IPS-11a (cell line): ENCODE measurements around the gene CFAP410.
A peak's percentile ranks its signal among the peaks of the same experiment; 100 is the strongest.

Source experiments
- H3K4me3 ChIP-seq: one replicate; pipeline ENCODE4 v1.5.1; 2013; ENCODE audit warnings: low read depth, low read length, control low read depth

Gene CFAP410

GRCh38 chr21:44338971-44339910, at the start of gene CFAP410:
Gene CFAP410 (minus strand): TSS chr21:44339390. CDS start chr21:44339194, 196 bp downstream.
- peak within 1 kb of the TSS; percentile 85 for H3K4me3 ChIP-seq

- no peak overlapping the region for H3K4me3 ChIP-seq
Observed at GRCh38 chr21:44384968-44385367, 45.8 kb upstream of the CFAP410 start.

GRCh38 chr21:44383216-44383615, 44.0 kb upstream of the CFAP410 start:
- H3K4me3 ChIP-seq: no peak overlapping the region

GRCh38 chr21:44382536-44382935, 43.3 kb upstream of the CFAP410 start:
- H3K4me3 ChIP-seq: no peak overlapping the region

GRCh38 chr21:44381874-44382273, 42.7 kb upstream of the CFAP410 start:
- H3K4me3 ChIP-seq: no peak overlapping the region

- no peak overlapping the region for H3K4me3 ChIP-seq
Observed at GRCh38 chr21:44380876-44381275, 41.7 kb upstream of the CFAP410 start.

GRCh38 chr21:44379991-44380865, 41.0 kb upstream of the CFAP410 start:
- H3K4me3 ChIP-seq: no peak overlapping the region

GRCh38 chr21:44379515-44379848, 40.3 kb upstream of the CFAP410 start:
- H3K4me3 ChIP-seq: no peak overlapping the region

- no peak overlapping the region for H3K4me3 ChIP-seq
Observed at GRCh38 chr21:44378646-44379514, 39.7 kb upstream of the CFAP410 start.

GRCh38 chr21:44377922-44378645, 38.9 kb upstream of the CFAP410 start:
- H3K4me3 ChIP-seq: no peak overlapping the region

GRCh38 chr21:44377201-44377921, 38.2 kb upstream of the CFAP410 start:
- no peak overlapping the region for H3K4me3 ChIP-seq

GRCh38 chr21:44376606-44377005, 37.4 kb upstream of the CFAP410 start:
- H3K4me3 ChIP-seq: no peak overlapping the region

GRCh38 chr21:44375761-44376241, 36.6 kb upstream of the CFAP410 start:
- no peak overlapping the region for H3K4me3 ChIP-seq

GRCh38 chr21:44375281-44375651, 36.1 kb upstream of the CFAP410 start:
- H3K4me3 ChIP-seq: no peak overlapping the region

- H3K4me3 ChIP-seq: no peak overlapping the region
Observed at GRCh38 chr21:44374601-44375280, 35.6 kb upstream of the CFAP410 start.

- H3K4me3 ChIP-seq: no peak overlapping the region
Observed at GRCh38 chr21:44372616-44373015, 33.4 kb upstream of the CFAP410 start.

GRCh38 chr21:44371596-44371995, 32.4 kb upstream of the CFAP410 start:
- no peak overlapping the region for H3K4me3 ChIP-seq

- no peak overlapping the region for H3K4me3 ChIP-seq
Observed at GRCh38 chr21:44370786-44371410, 31.7 kb upstream of the CFAP410 start.
